Measurements from ENCODE around the gene IL17RB.

The IL17RB gene

DNA sequence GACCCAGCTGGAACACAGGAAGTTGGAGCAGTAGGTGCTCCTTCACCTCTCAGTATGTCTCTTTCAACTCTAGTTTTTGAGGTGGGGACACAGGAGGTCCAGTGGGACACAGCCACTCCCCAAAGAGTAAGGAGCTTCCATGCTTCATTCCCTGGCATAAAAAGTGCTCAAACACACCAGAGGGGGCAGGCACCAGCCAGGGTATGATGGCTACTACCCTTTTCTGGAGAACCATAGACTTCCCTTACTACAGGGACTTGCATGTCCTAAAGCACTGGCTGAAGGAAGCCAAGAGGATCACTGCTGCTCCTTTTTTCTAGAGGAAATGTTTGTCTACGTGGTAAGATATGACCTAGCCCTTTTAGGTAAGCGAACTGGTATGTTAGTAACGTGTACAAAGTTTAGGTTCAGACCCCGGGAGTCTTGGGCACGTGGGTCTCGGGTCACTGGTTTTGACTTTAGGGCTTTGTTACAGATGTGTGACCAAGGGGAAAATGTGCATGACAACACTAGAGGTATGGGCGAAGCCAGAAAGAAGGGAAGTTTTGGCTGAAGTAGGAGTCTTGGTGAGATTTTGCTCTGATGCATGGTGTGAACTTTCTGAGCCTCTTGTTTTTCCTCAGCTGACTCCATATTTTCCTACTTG lies 11.9 kb downstream of the IL17RB start:
- no peak for TF ChIP-seq FOXP2 (optimal IDR thresholded peaks at IDR 0.05; ENCODE audit: borderline replicate concordance, extremely low read depth, extremely low read length, insufficient read depth)
- TF ChIP-seq, protein P1, sequence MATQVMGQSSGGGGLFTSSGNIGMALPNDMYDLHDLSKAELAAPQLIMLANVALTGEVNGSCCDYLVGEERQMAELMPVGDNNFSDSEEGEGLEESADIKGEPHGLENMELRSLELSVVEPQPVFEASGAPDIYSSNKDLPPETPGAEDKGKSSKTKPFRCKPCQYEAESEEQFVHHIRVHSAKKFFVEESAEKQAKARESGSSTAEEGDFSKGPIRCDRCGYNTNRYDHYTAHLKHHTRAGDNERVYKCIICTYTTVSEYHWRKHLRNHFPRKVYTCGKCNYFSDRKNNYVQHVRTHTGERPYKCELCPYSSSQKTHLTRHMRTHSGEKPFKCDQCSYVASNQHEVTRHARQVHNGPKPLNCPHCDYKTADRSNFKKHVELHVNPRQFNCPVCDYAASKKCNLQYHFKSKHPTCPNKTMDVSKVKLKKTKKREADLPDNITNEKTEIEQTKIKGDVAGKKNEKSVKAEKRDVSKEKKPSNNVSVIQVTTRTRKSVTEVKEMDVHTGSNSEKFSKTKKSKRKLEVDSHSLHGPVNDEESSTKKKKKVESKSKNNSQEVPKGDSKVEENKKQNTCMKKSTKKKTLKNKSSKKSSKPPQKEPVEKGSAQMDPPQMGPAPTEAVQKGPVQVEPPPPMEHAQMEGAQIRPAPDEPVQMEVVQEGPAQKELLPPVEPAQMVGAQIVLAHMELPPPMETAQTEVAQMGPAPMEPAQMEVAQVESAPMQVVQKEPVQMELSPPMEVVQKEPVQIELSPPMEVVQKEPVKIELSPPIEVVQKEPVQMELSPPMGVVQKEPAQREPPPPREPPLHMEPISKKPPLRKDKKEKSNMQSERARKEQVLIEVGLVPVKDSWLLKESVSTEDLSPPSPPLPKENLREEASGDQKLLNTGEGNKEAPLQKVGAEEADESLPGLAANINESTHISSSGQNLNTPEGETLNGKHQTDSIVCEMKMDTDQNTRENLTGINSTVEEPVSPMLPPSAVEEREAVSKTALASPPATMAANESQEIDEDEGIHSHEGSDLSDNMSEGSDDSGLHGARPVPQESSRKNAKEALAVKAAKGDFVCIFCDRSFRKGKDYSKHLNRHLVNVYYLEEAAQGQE (IDR thresholded peaks at IDR 0.05; ENCODE audit: insufficient read depth in 1 of 2, low read depth in 2 of 2, low read length in 2 of 2): no peak
- no peak for TF ChIP-seq POLR2AphosphoS5 (IDR thresholded peaks at IDR 0.05; ENCODE audit: low read depth, low read length)
- TF ChIP-seq TAF1 (IDR thresholded peaks at IDR 0.05; ENCODE audit: borderline replicate concordance, insufficient read depth, low read length): no peak
- TF ChIP-seq SIN3A (IDR thresholded peaks at IDR 0.05; ENCODE audit: borderline replicate concordance, insufficient read depth, low read length): no peak

GRCh38 chr3:53859178-53859577 lies 12.8 kb downstream of the IL17RB start:
- TF ChIP-seq POLR2AphosphoS5 (IDR thresholded peaks at IDR 0.05; ENCODE audit: low read depth, low read length) (no peak), TAF1 (IDR thresholded peaks at IDR 0.05; ENCODE audit: borderline replicate concordance, insufficient read depth, low read length) (no peak), SIN3A (IDR thresholded peaks at IDR 0.05; ENCODE audit: borderline replicate concordance, insufficient read depth, low read length) (no peak), FOXP2 (optimal IDR thresholded peaks at IDR 0.05; ENCODE audit: borderline replicate concordance, extremely low read depth, extremely low read length, insufficient read depth) (no peak)
- TF ChIP-seq, protein P1 (IDR thresholded peaks at IDR 0.05; ENCODE audit: insufficient read depth in 1 of 2, low read depth in 2 of 2, low read length in 2 of 2): no peak

DNA sequence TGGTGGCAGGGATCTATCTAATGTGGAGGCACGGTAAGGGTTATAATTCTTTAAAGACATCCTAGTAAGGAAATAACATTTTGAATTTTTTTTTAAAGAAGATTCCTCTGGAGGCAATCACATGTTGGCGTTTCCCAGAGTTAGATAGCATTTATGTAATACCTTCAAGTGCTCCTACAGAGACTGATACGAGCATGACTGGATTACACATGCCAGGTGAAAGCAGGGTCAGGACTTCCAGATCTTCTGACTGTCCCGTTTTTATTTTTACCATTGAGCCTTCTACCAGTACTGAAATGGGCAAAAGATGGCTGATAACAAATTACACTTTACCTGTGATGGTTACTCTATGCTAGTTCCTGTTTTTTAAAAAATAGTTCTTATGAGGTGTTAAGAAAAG lies 13.8 kb downstream of the IL17RB start:
- TF ChIP-seq, protein P1 (IDR thresholded peaks at IDR 0.05; ENCODE audit: insufficient read depth in 1 of 2, low read depth in 2 of 2, low read length in 2 of 2): no peak
- no peak for TF ChIP-seq FOXP2 (optimal IDR thresholded peaks at IDR 0.05; ENCODE audit: borderline replicate concordance, extremely low read depth, extremely low read length, insufficient read depth)
- TF ChIP-seq SIN3A (IDR thresholded peaks at IDR 0.05; ENCODE audit: borderline replicate concordance, insufficient read depth, low read length): no peak
- no peak for TF ChIP-seq TAF1 (IDR thresholded peaks at IDR 0.05; ENCODE audit: borderline replicate concordance, insufficient read depth, low read length)
- TF ChIP-seq POLR2AphosphoS5 (IDR thresholded peaks at IDR 0.05; ENCODE audit: low read depth, low read length): no peak

DNA sequence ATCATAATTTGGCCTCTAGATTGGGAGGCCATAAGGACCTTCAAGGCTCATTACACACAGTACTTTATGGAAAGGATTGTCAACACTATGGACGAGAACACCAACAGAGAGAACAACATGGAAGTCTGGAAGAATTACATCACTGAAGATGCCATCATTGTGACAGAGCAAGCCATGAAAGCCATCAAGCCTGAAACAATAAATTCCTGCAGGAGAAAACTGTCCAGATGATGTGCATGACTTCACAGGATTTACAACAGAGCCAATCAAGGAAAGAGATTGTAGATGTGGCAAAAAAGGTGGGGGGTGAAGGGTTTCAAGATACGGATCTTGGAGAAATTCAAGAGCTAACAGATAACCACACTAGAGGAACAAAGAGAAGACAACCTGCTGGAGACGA lies 15.9 kb downstream of the IL17RB start:
- TF ChIP-seq, protein P1 (IDR thresholded peaks at IDR 0.05; ENCODE audit: insufficient read depth in 1 of 2, low read depth in 2 of 2, low read length in 2 of 2): no peak

DNA sequence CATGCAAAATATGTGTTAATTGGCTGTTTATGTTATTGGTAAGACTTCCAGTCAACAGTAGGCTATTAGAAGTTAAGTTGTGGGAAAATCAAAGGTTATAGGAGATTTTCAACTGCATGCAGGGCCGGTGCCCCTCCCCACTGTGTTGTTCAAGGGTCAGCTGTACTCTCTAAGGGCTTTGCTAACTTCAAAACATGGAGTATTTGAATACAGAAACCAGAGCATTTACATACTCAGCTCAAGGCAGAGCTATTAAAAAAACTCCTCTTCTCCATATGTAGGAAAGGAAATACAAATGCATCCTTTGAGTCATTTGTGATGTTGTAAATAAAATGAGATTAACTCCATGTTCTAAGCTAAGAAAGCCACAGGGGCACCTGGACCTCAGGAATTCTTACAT lies 16.8 kb downstream of the IL17RB start:
- TF ChIP-seq SIN3A (IDR thresholded peaks at IDR 0.05; ENCODE audit: borderline replicate concordance, insufficient read depth, low read length): no peak
- no peak for TF ChIP-seq TAF1 (IDR thresholded peaks at IDR 0.05; ENCODE audit: borderline replicate concordance, insufficient read depth, low read length)
- TF ChIP-seq, protein P1 (IDR thresholded peaks at IDR 0.05; ENCODE audit: insufficient read depth in 1 of 2, low read depth in 2 of 2, low read length in 2 of 2): no peak
- no peak for TF ChIP-seq POLR2AphosphoS5 (IDR thresholded peaks at IDR 0.05; ENCODE audit: low read depth, low read length)
- TF ChIP-seq FOXP2 (optimal IDR thresholded peaks at IDR 0.05; ENCODE audit: borderline replicate concordance, extremely low read depth, extremely low read length, insufficient read depth): no peak

Measured in PFSK-1 (cell line).